SK-N-SH treated with all-trans-retinoic acid at 6 μM for 48 hours (cell line): ENCODE measurements around the gene DNLZ.

Experiments
- ATAC-seq: fragments of 200-7000 bp; cut with Tn5 transposase; 3 replicates; pipeline ENCODE4 v1.9.1; 2020; ENCODE audit warnings: mild to moderate bottlenecking, moderate library complexity
- ARNTL ChIP-seq: fragments of 450-650 bp; formaldehyde crosslinking; IDR thresholded peaks from 2 replicates; pipeline ENCODE4 v1.5.0; 2020; ENCODE audit warnings: low read depth, mild to moderate bottlenecking, moderate library complexity, borderline replicate concordance
- BACH2 ChIP-seq: fragments of 250-450 bp; sonication (Bioruptor Pico); IDR thresholded peaks from 2 replicates; pipeline ENCODE4 v1.9.0; 2021; ENCODE audit warnings: mild to moderate bottlenecking, borderline replicate concordance
- CREB5 ChIP-seq: fragments of 250-450 bp; sonication (Bioruptor Pico); IDR thresholded peaks from 2 replicates; pipeline ENCODE4 v1.5.1; 2020; ENCODE audit warnings: low read depth, mild to moderate bottlenecking, moderate library complexity
- CSDC2 ChIP-seq: fragments of 250-450 bp; sonication (Bioruptor Pico); IDR thresholded peaks from 2 replicates; pipeline ENCODE4 v1.5.0; 2020; ENCODE audit warnings: mild to moderate bottlenecking, moderate library complexity
- ESRRG ChIP-seq: fragments of 250-450 bp; sonication (Bioruptor Pico); IDR thresholded peaks from 2 replicates; pipeline ENCODE4 v1.6.1; 2021; ENCODE audit warnings: mild to moderate bottlenecking
- ISL1 ChIP-seq: fragments of 250-450 bp; sonication (Bioruptor Pico); IDR thresholded peaks from 2 replicates; pipeline ENCODE4 v2.1.2; 2022; ENCODE audit warnings: mild to moderate bottlenecking, moderate library complexity
- PATZ1 ChIP-seq: fragments of 250-450 bp; sonication (Bioruptor Pico); IDR thresholded peaks from 2 replicates; pipeline ENCODE4 v1.8.0; 2020; ENCODE audit warnings: mild to moderate bottlenecking, moderate library complexity, borderline replicate concordance
- POU6F1 ChIP-seq: fragments of 250-450 bp; sonication (Bioruptor Pico); IDR thresholded peaks from 2 replicates; pipeline ENCODE4 v1.8.0; 2021; ENCODE audit warnings: low read depth, mild to moderate bottlenecking, moderate library complexity, borderline replicate concordance
- PPARA ChIP-seq: fragments of 250-450 bp; sonication (Bioruptor Pico); IDR thresholded peaks from 2 replicates; pipeline ENCODE4 v1.5.0; 2020; ENCODE audit warnings: mild to moderate bottlenecking, borderline replicate concordance
- RARB ChIP-seq: fragments of 250-450 bp; sonication (Bioruptor Pico); IDR thresholded peaks from 2 replicates; pipeline ENCODE4 v1.8.0; 2021; ENCODE audit warnings: mild to moderate bottlenecking, moderate library complexity
- SNAI2 ChIP-seq: fragments of 250-450 bp; sonication (Bioruptor Pico); IDR thresholded peaks from 2 replicates; pipeline ENCODE4 v1.5.0; 2020; ENCODE audit warnings: mild to moderate bottlenecking, moderate library complexity
- TCF4 ChIP-seq: fragments of 250-450 bp; sonication (Bioruptor Pico); IDR thresholded peaks from 2 replicates; pipeline ENCODE4 v1.8.0; 2021; ENCODE audit warnings: mild to moderate bottlenecking, moderate library complexity, borderline replicate concordance
- TOX ChIP-seq: fragments of 250-450 bp; sonication (Bioruptor Pico); IDR thresholded peaks from 2 replicates; pipeline ENCODE4 v1.8.0; 2021; ENCODE audit warnings: mild to moderate bottlenecking, moderate library complexity, borderline replicate concordance
- TSHZ2 ChIP-seq: fragments of 250-450 bp; sonication (Bioruptor Pico); IDR thresholded peaks from 2 replicates; pipeline ENCODE4 v1.5.0; 2020; ENCODE audit warnings: mild to moderate bottlenecking, moderate library complexity
- ZC3H10 ChIP-seq: fragments of 250-450 bp; sonication (Bioruptor Pico); IDR thresholded peaks from 2 replicates; pipeline ENCODE4 v1.5.1; 2021; ENCODE audit warnings: mild to moderate bottlenecking, moderate library complexity
- ZFP3 ChIP-seq: fragments of 250-450 bp; sonication (Bioruptor Pico); IDR thresholded peaks from 2 replicates; pipeline ENCODE4 v1.5.0; 2020; ENCODE audit warnings: mild to moderate bottlenecking, moderate library complexity
- ZFP30 ChIP-seq: fragments of 450-650 bp; formaldehyde crosslinking; IDR thresholded peaks from 2 replicates; pipeline ENCODE4 v1.5.0; 2022; ENCODE audit warnings: mild to moderate bottlenecking, moderate library complexity
- ZNF565 ChIP-seq: fragments of 450-650 bp; formaldehyde crosslinking; conservative IDR thresholded peaks from 2 replicates; pipeline ENCODE4 v1.5.0; 2020; ENCODE audit warnings: low read depth, mild to moderate bottlenecking, moderate library complexity
- ZNF70 ChIP-seq: fragments of 450-650 bp; formaldehyde crosslinking; IDR thresholded peaks from 2 replicates; pipeline ENCODE4 v1.5.0; 2020; ENCODE audit warnings: mild to moderate bottlenecking, moderate library complexity
- ZNF8 ChIP-seq: fragments of 450-650 bp; formaldehyde crosslinking; IDR thresholded peaks from 2 replicates; pipeline ENCODE4 v1.5.0; 2020; ENCODE audit warnings: mild to moderate bottlenecking, moderate library complexity

The DNLZ gene

GRCh38 chr9:136400038-136400834, 36.7 kb upstream of the DNLZ start, which contains the start of gene SNAPC4:
SNAPC4 (minus strand) TSS chr9:136400170; CDS start chr9:136398428, 1,742 bp downstream.
- peak; percentile 95 for ATAC-seq
- TF ChIP-seq CSDC2 (CRISPR knock-in tag) (peak; percentile 42; the same call in 1 of the 2 replicates), TSHZ2 (peak; percentile 20; the same call in 1 of the 2 replicates), ZNF565 (CRISPR knock-in tag) (no peak)

GRCh38 chr9:136399176-136400037, 35.9 kb upstream of the DNLZ start:
- ATAC-seq: peak; percentile 35
- TF ChIP-seq ARNTL (CRISPR knock-in tag): no peak
- no peak for TF ChIP-seq ZNF8 (CRISPR knock-in tag)
- no peak for TF ChIP-seq SNAI2 (CRISPR knock-in tag)
- no peak for TF ChIP-seq CREB5 (CRISPR knock-in tag)
- no peak for TF ChIP-seq ZC3H10 (CRISPR knock-in tag)
- TF ChIP-seq TOX (CRISPR knock-in tag): no peak
- TF ChIP-seq ZNF70 (CRISPR knock-in tag): no peak

GRCh38 chr9:136398286-136398685, 34.7 kb upstream of the DNLZ start:
- no peak for ATAC-seq
- TF ChIP-seq SNAI2 (CRISPR knock-in tag) (no peak), ESRRG (CRISPR knock-in tag) (no peak), ZC3H10 (CRISPR knock-in tag) (no peak), PATZ1 (CRISPR knock-in tag) (no peak)

GRCh38 chr9:136397643-136398042, 34.1 kb upstream of the DNLZ start:
- ATAC-seq: no peak
- TF ChIP-seq RARB (CRISPR knock-in tag): no peak
- TF ChIP-seq ZNF565 (CRISPR knock-in tag): no peak
- TF ChIP-seq CREB5 (CRISPR knock-in tag): no peak
- TF ChIP-seq BACH2 (CRISPR knock-in tag): no peak
- TF ChIP-seq ARNTL (CRISPR knock-in tag): no peak
- no peak for TF ChIP-seq CSDC2 (CRISPR knock-in tag)
- TF ChIP-seq ZNF70 (CRISPR knock-in tag): no peak
- no peak for TF ChIP-seq ZFP30 (CRISPR knock-in tag)
- no peak for TF ChIP-seq ESRRG (CRISPR knock-in tag)
- no peak for TF ChIP-seq ZFP3 (CRISPR knock-in tag)
- TF ChIP-seq TCF4 (CRISPR knock-in tag): no peak
- TF ChIP-seq POU6F1: no peak
- no peak for TF ChIP-seq TSHZ2
- no peak for TF ChIP-seq PPARA (CRISPR knock-in tag)
- TF ChIP-seq ISL1 (CRISPR knock-in tag): no peak
